Renal pelvis (tissue), 4 donors: Measurements from ENCODE around the gene OR7A5. TPM values are rescaled to one million over a fixed set of nuclear protein-coding genes. Genes with fewer than 3 reads are reported as not detected.
"Not testable (repeated sequence)": the region's sequence is repeated elsewhere in the genome, so short reads cannot be mapped to it uniquely, and the experiment has no call there.

Source experiments
- DNase-seq: peaks from one replicate; pipeline ENCODE4 v3.0.0-alpha.2; 2013
- polyA plus RNA-seq, 3 donors: library from polyadenylated mRNA; unstranded; fragments of 120-200 nt; gene quantifications; one replicate each; pipeline ENCODE4 v1.2.1, GENCODE V29; 2013; ENCODE audit not compliant: insufficient read length in 3 of 3

OR7A5 gene
- polyA plus RNA-seq, 3 donors = not detected

GRCh38 chr19:14785102-14785793 is 49.7 kb downstream of the OR7A5 start:
- DNase-seq = not testable (repeated sequence)

- DNase-seq = not testable (repeated sequence)
Observed at GRCh38 chr19:14784730-14785101, 50.3 kb downstream of the OR7A5 start.

- DNase-seq = not testable (repeated sequence)
Observed at GRCh38 chr19:14783410-14783998, 51.5 kb downstream of the OR7A5 start.

GRCh38 chr19:14782626-14783409 is 52.2 kb downstream of the OR7A5 start:
- DNase-seq = no peak

- DNase-seq = not testable (repeated sequence)
Observed at GRCh38 chr19:14781713-14782536, 53.1 kb downstream of the OR7A5 start.

- DNase-seq = not testable (repeated sequence)
Observed at GRCh38 chr19:14780622-14781225, 54.3 kb downstream of the OR7A5 start.

GRCh38 chr19:14779151-14779550 is 55.8 kb downstream of the OR7A5 start:
- no peak for DNase-seq

- not testable (repeated sequence) for DNase-seq
Observed at GRCh38 chr19:14778110-14778845, 56.7 kb downstream of the OR7A5 start, which contains the start of gene ADGRE2. Gene ADGRE2, minus strand, starts transcription at chr19:14778560. Its CDS starts 1,804 bp downstream, at chr19:14776756.

- DNase-seq = not testable (repeated sequence)
Observed at GRCh38 chr19:14777645-14778044, 57.3 kb downstream of the OR7A5 start.

Other genes starting within 250 kb of the OR7A5 start
- gene ADGRE3, start 160.3 kb downstream of the OR7A5 start, polyA plus RNA-seq = under 1 TPM in 1 of 3 donors, not detected in 2; 0.10 TPM
- gene ZNF333, start 145.1 kb downstream of the OR7A5 start, polyA plus RNA-seq = 10 to 100 TPM; 13.9 to 29.0 (median 27.3) TPM
- under 1 TPM; 0.30 to 0.48 (median 0.48) TPM for gene ADGRE2, start 56.6 kb downstream of the OR7A5 start, polyA plus RNA-seq
- under 1 TPM; 0.06 to 0.12 (median 0.11) TPM for gene OR7C1, start within 50 bp of the OR7A5 start, polyA plus RNA-seq
- gene OR7A10, start 13.7 kb upstream of the OR7A5 start, polyA plus RNA-seq = not detected
- under 1 TPM in 2 of 3 donors, not detected in 1; 0.09 TPM for gene OR7A17, start 50.9 kb upstream of the OR7A5 start, polyA plus RNA-seq
- gene OR7C2, start 106.3 kb upstream of the OR7A5 start, polyA plus RNA-seq = not detected
- under 1 TPM; 0.39 to 0.50 (median 0.49) TPM for gene SLC1A6, start 144.7 kb upstream of the OR7A5 start, polyA plus RNA-seq
- gene CASP14, start 214.3 kb upstream of the OR7A5 start, polyA plus RNA-seq = under 1 TPM in 1 of 3 donors, not detected in 2; 0.07 TPM
- under 1 TPM; 0.03 to 0.09 (median 0.07) TPM for gene OR1I1, start 247.0 kb upstream of the OR7A5 start, polyA plus RNA-seq